ENCODE results near the gene KRTCAP3. TPM values are rescaled to one million over a fixed set of nuclear protein-coding genes. Genes with fewer than 3 reads are reported as not detected.

KRTCAP3 gene, protein sequence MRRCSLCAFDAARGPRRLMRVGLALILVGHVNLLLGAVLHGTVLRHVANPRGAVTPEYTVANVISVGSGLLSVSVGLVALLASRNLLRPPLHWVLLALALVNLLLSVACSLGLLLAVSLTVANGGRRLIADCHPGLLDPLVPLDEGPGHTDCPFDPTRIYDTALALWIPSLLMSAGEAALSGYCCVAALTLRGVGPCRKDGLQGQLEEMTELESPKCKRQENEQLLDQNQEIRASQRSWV
- 1.9 TPM for polyA plus RNA-seq (2013, experiment 1 of 2)
- polyA plus RNA-seq (2013, experiment 2 of 2), result 2.4 TPM

DNA sequence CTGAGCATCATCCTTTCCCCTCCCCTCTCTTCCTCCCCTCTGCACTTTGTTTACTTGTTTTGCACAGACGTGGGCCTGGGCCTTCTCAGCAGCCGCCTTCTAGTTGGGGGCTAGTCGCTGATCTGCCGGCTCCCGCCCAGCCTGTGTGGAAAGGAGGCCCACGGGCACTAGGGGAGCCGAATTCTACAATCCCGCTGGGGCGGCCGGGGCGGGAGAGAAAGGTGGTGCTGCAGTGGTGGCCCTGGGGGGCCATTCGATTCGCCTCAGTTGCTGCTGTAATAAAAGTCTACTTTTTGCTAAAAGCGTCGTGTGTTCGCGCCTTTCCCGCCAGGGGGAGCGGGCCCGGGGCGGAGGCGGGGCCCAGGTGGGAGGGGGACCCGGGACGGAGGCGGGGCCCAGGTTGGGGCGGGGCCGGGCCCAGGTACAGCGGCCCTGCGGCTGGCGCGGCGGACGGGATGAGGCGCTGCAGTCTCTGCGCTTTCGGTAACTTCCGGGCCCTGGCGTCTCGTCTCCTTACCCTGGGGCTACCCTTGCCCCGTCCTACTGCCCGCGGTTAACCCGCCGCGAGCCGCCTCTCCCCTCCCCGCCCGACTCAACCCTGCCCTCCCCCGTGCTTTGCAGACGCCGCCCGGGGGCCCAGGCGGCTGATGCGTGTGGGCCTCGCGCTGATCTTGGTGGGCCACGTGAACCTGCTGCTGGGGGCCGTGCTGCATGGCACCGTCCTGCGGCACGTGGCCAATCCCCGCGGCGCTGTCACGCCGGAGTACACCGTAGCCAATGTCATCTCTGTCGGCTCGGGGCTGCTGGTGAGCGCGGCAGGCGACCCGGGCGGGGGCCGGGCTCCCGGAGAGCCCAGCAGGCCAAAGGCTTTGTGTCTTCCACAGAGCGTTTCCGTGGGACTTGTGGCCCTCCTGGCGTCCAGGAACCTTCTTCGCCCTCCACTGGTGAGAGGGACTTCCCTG lies at the start of gene KRTCAP3:
Gene KRTCAP3, plus strand, starts transcription at position 424 of the 962 bp plus-strand sequence. Its CDS starts 32 bp downstream, at position 456.
- WGBS, 2 experiments (ENCODE audit: insufficient coverage in 2 of 2), result 29 to 31% methylated on average over 58 to 66 of the region's 80 CpGs
- Histone ChIP-seq H3K4me1 (ENCODE audit: control insufficient read depth, insufficient read depth, low read length, poor library complexity, severe bottlenecking) (peaks cover 8% of the 10 kb centered on the region), H3K9me3 (ENCODE audit: control insufficient read depth, low read length) (no peaks in the 10 kb centered on the region), H3K4me3 (ENCODE audit: extremely low read depth, insufficient read depth, low read length, poor library complexity, severe bottlenecking) (no peak within 1 kb of the TSS), H3K27ac (ENCODE audit: low read depth, low read length, severe bottlenecking) (peak within 1 kb of the TSS; percentile 5), H3K36me3 (ENCODE audit: control insufficient read depth, insufficient read depth, low read length) (peaks cover 66% of the 10 kb centered on the region)

DNA sequence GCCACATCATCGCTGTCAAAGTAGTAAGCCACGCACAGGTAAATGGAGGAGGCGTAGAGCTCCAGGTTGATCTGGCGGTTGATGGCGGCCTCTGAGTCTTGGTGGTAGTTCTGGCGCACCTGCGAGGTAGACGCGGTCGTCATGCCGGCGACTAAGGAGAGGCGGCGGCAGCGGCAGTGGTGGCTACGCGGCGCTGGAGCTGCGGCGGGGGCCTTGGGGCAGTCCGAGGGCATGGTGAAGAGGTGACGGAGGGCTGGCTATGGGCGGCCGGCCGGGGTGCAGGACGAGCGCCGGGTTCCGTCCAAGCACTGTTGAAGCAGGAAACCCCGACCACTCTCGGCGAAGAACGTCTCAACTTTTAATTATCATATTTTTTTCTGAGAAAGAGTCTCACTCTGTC lies 49.0 kb upstream of the KRTCAP3 start:
- H3K9me3 ChIP-seq (ENCODE audit: control insufficient read depth, low read length), result no peaks in the 10 kb centered on the region
- H3K4me3 ChIP-seq (ENCODE audit: extremely low read depth, insufficient read depth, low read length, poor library complexity, severe bottlenecking), result no peak overlapping the region
- no peak overlapping the region for H3K27ac ChIP-seq (ENCODE audit: low read depth, low read length, severe bottlenecking)
- no peaks in the 10 kb centered on the region for H3K4me1 ChIP-seq (ENCODE audit: control insufficient read depth, insufficient read depth, low read length, poor library complexity, severe bottlenecking)
- H3K36me3 ChIP-seq (ENCODE audit: control insufficient read depth, insufficient read depth, low read length), result peaks cover 31% of the 10 kb centered on the region
- WGBS, 2 experiments (ENCODE audit: insufficient coverage in 2 of 2), result 95 to 99% methylated on average over 32 to 33 of the region's 33 CpGs

DNA sequence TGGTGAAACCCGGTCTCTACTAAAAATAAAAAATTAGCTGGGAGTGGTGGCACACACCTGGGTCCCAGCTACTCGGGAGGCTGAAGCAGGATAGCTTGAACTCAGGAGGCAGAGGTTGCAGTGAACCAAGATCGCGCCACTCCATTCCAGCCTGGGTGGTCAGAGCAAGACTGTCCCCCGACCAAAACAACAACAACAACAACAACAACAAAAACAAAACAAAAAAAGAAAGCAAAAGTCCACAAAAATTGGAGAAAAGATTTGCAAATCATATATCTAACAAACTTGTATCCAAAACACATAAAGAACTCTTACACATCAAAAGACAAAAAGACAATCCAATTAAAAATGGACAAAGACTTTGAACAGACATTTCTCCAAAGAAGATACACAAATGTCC lies 43.2 kb upstream of the KRTCAP3 start:
- Histone ChIP-seq H3K36me3 (ENCODE audit: control insufficient read depth, insufficient read depth, low read length) (peaks cover 44% of the 10 kb centered on the region), H3K4me1 (ENCODE audit: control insufficient read depth, insufficient read depth, low read length, poor library complexity, severe bottlenecking) (no peaks in the 10 kb centered on the region), H3K4me3 (ENCODE audit: extremely low read depth, insufficient read depth, low read length, poor library complexity, severe bottlenecking) (no peak overlapping the region), H3K9me3 (ENCODE audit: control insufficient read depth, low read length) (no peaks in the 10 kb centered on the region), H3K27ac (ENCODE audit: low read depth, low read length, severe bottlenecking) (no peak overlapping the region)
- 90% methylated on average over 5 of the region's 5 CpGs; no CpG with 5 or more reads in 1 of the 2 experiments for WGBS, 2 experiments (ENCODE audit: insufficient coverage in 2 of 2)

DNA sequence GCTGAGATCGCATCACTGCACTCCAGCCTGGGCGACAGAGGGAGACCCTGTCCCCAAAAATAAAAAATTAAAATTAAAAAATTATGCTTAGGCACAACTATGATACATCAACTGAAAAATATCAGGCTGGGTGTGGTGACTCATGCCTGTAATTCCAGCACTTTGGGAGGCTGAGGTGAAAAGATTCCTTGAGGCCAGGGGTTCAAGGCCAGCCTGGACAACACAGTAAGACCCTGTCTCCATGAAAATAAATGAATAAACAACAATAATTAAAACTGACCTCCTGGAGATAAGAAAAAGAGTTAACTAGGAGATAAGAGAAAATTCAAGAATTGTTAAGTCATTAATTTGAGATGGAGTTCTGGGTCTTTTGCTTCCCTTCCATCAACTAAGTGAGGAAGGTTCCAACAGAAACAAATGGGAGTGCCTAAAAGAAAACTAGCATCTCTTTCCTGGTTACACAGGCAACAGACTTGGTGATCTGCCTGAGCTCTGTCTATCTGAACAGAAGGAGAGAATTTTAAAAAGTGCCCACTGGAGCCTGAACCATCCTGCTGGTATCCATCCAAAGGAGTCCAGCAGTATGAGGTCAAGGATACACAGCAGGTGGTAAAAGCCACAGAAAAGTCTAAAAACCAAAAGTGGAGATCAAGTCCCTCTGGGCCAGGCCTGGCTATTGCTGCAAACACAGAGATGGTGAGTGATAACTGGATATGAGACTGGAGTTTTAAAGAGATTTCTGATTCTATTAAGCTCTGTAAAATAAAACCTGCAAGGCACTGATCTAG lies 41.6 kb upstream of the KRTCAP3 start:
- WGBS, 2 experiments (ENCODE audit: insufficient coverage in 2 of 2), result no CpG with 5 or more reads among the region's 2 CpGs
- Histone ChIP-seq H3K9me3 (ENCODE audit: control insufficient read depth, low read length) (no peaks in the 10 kb centered on the region), H3K27ac (ENCODE audit: low read depth, low read length, severe bottlenecking) (no peak overlapping the region)

DNA sequence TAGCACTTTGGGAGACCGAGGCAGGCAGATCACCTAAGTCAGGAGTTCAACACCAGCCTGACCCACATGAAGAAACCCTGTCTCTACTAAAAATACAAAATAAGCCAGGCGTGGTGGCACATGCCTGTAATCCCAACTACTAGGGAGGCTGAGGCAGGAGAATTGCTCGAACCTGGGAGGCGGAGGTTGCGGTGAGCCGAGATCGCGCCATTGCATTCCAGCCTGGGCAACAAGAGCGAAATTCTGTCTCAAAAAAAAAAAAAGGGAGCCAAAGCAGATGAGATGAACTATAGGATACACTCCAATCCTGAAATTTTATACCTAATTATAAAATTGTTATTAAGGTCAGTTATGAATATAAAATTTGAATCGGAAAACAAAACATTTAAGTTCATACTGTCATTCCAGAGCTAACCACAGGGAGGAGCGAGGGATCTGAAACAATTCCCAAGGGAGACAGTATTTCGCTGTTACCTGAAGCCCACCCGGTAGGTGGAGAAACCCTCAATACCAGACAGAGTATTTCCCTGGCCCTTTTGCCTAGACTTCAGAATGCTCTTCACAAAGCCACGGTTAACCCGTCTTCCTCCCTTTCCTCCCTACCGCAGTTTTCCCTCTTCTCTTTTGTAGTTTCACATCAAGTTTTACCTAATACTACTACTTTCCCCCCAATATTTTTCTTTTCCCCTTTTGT lies 34.2 kb upstream of the KRTCAP3 start:
- H3K27ac ChIP-seq (ENCODE audit: low read depth, low read length, severe bottlenecking), result no peak overlapping the region
- WGBS, 2 experiments (ENCODE audit: insufficient coverage in 2 of 2), result 9 to 21% methylated on average over 6 to 7 of the region's 16 CpGs
- no peaks in the 10 kb centered on the region for H3K9me3 ChIP-seq (ENCODE audit: control insufficient read depth, low read length)
- peaks cover 28% of the 10 kb centered on the region for H3K36me3 ChIP-seq (ENCODE audit: control insufficient read depth, insufficient read depth, low read length)
- peaks cover 2% of the 10 kb centered on the region for H3K4me1 ChIP-seq (ENCODE audit: control insufficient read depth, insufficient read depth, low read length, poor library complexity, severe bottlenecking)
- peak overlapping the region; percentile 87 for H3K4me3 ChIP-seq (ENCODE audit: extremely low read depth, insufficient read depth, low read length, poor library complexity, severe bottlenecking)

More for the DNA sequence above, 41.6 kb upstream of the KRTCAP3 start:
- Histone ChIP-seq H3K36me3 (ENCODE audit: control insufficient read depth, insufficient read depth, low read length) (peaks cover 51% of the 10 kb centered on the region), H3K4me1 (ENCODE audit: control insufficient read depth, insufficient read depth, low read length, poor library complexity, severe bottlenecking) (no peaks in the 10 kb centered on the region), H3K4me3 (ENCODE audit: extremely low read depth, insufficient read depth, low read length, poor library complexity, severe bottlenecking) (no peak overlapping the region)

DNA sequence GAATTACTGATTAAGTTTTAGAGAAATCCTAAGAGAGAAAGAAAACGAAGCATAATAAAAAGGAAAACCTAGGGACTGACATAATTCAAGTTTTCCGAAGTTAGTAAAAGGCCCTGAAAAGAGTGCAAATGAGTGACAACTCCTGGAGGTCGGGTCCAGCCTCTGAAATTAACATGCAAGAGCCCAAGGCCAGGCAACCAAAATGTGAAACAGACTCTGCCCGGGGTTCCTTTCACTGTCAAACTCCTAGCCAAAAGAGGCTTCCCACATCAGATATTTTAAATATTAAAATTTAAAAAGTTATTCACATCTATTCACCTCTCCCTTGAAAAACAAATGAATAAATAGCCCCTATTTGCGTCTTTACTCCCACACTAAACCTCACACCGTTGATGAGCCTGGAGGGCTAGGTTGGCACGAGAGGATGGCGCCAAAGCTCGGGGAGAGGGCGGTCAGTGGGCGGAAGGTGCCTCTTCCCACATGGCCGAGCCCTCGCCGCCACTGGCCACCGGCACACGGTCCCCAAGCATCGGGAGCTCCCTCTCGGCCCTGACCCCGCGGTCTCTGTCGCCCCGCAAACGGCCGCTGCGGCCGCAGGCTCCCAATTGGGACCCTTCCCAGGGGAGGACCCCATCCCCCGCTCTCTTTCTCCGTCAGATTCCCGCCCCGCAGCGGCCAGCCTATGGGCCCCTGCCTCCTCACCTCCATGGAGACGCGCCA lies 33.4 kb upstream of the KRTCAP3 start:
- no peaks in the 10 kb centered on the region for H3K9me3 ChIP-seq (ENCODE audit: control insufficient read depth, low read length)
- peaks cover 20% of the 10 kb centered on the region for H3K36me3 ChIP-seq (ENCODE audit: control insufficient read depth, insufficient read depth, low read length)
- peaks cover 2% of the 10 kb centered on the region for H3K4me1 ChIP-seq (ENCODE audit: control insufficient read depth, insufficient read depth, low read length, poor library complexity, severe bottlenecking)
- 0 to 1% methylated on average over 24 of the region's 33 CpGs for WGBS, 2 experiments (ENCODE audit: insufficient coverage in 2 of 2)
- H3K4me3 ChIP-seq (ENCODE audit: extremely low read depth, insufficient read depth, low read length, poor library complexity, severe bottlenecking), result peak overlapping the region; percentile 87
- H3K27ac ChIP-seq (ENCODE audit: low read depth, low read length, severe bottlenecking), result peak overlapping the region; percentile 77

DNA sequence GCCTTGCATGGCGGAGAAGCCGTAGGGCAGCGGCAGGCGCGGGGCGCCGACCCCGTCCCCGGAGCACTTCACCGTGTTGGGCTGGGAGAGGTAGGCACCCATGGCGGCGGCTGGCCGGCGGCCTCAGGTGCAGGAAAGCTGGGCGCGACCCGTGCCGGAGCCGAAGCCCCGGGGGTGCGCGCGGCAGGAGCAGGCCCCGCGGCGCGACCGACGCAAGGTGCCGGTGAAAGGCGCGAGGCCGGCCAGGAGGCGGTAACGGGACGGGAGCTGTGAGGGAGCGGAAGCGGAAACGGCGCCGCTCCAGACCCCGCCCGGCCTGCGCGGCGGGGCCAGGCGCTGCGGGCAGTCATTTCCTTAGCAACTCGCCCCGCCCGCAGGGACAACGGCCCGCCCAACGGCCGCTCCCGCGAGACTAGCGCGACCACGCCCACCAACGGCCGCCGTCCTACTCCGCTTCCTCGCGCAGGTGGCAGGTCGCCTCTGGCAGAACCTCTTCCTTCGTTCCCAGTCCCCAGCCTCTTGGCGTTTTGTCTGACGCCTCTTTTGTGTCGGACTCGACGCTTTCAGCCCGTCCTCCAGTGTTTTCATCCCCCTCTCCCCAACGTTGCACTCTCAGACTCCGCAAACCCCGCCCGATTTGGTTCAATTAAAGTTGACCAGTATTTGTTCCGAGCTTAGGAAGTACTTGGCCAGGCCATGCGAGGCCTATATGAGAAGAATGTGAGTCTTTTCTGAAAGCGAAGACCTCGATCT lies 32.7 kb upstream of the KRTCAP3 start, which contains the start of gene PPM1G:
Gene PPM1G, minus strand, starts transcription at position 271 of the 753 bp plus-strand sequence. Its CDS starts 169 bp downstream, at position 102.
- Histone ChIP-seq H3K36me3 (ENCODE audit: control insufficient read depth, insufficient read depth, low read length) (peaks cover 15% of the 10 kb centered on the region), H3K4me3 (ENCODE audit: extremely low read depth, insufficient read depth, low read length, poor library complexity, severe bottlenecking) (peak within 1 kb of the TSS; percentile 87), H3K9me3 (ENCODE audit: control insufficient read depth, low read length) (no peaks in the 10 kb centered on the region), H3K27ac (ENCODE audit: low read depth, low read length, severe bottlenecking) (peak within 1 kb of the TSS; percentile 77), H3K4me1 (ENCODE audit: control insufficient read depth, insufficient read depth, low read length, poor library complexity, severe bottlenecking) (peaks cover 2% of the 10 kb centered on the region)
- WGBS, 2 experiments (ENCODE audit: insufficient coverage in 2 of 2), result 5% methylated on average over 49 to 78 of the region's 82 CpGs

DNA sequence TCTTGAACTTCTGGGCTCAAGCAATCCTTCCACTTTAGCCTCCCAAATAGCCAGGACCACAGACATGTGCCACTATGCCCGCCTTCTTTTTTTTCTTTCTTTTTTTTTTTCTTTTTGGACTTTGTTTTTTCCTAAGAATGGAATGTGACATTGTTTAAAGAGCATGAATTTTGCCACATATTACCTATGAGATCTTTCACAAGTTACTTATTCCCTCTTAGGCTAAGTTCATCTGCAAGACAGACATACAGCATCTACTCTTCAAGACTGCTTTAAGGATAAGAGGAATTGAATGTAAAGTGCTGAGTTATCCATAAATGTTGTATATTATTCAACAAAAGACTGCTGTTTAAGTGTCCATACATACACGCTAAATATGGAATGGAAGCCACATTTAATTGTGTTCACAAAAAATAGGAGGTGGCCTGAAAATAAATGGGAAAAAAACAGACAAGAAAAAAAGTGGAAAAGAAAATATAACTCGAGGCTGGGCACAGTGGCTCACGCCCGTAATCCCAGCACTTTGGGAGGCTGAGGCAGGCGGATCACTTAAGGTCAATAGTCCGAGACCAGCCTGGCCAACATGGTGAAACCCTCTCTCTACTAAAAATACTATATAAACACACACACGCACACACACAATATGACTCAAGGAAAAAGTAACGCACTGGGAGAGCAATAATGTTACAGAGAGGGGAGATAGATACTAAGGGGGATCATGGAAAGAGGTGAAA lies 29.6 kb upstream of the KRTCAP3 start:
- H3K27ac ChIP-seq (ENCODE audit: low read depth, low read length, severe bottlenecking), result no peak overlapping the region
- H3K9me3 ChIP-seq (ENCODE audit: control insufficient read depth, low read length), result no peaks in the 10 kb centered on the region
- no peak overlapping the region for H3K4me3 ChIP-seq (ENCODE audit: extremely low read depth, insufficient read depth, low read length, poor library complexity, severe bottlenecking)
- 77 to 94% methylated on average over 5 to 6 of the region's 9 CpGs for WGBS, 2 experiments (ENCODE audit: insufficient coverage in 2 of 2)
- peaks cover 2% of the 10 kb centered on the region for H3K4me1 ChIP-seq (ENCODE audit: control insufficient read depth, insufficient read depth, low read length, poor library complexity, severe bottlenecking)
- peaks cover 2% of the 10 kb centered on the region for H3K36me3 ChIP-seq (ENCODE audit: control insufficient read depth, insufficient read depth, low read length)
